NCI-H1694 treated with DMSO at 0.1 percent for 48 hours (cell line): Measurements from ENCODE around the gene ZSCAN18.
"Not testable (repeated sequence)": the region's sequence is repeated elsewhere in the genome, so short reads cannot be mapped to it uniquely, and the experiment has no call there.

Source experiments
- DNase-seq: peaks from one replicate; lab custom pipeline; 2025; lab: John Stamatoyannopoulos, UW

ZSCAN18 gene

GRCh38 chr19:58097781-58098681, at the start of gene ZSCAN18:
ZSCAN18 (minus strand) TSS chr19:58098231; CDS start chr19:58090267, 7,964 bp downstream.
- peak; percentile 20 for DNase-seq

GRCh38 chr19:58147475-58147874, 49.4 kb upstream of the ZSCAN18 start:
- not testable (repeated sequence) for DNase-seq

- DNase-seq = no peak
Measured at GRCh38 chr19:58145849-58146248, 47.8 kb upstream of the ZSCAN18 start.

- DNase-seq = no peak
Measured at GRCh38 chr19:58134244-58134643, 36.2 kb upstream of the ZSCAN18 start.

- no peak for DNase-seq
Measured at GRCh38 chr19:58129284-58129683, 31.3 kb upstream of the ZSCAN18 start.

GRCh38 chr19:58128041-58128685, 30.1 kb upstream of the ZSCAN18 start:
- no peak for DNase-seq

- no peak for DNase-seq
Measured at GRCh38 chr19:58123354-58123753, 25.3 kb upstream of the ZSCAN18 start.

- no peak for DNase-seq
Measured at GRCh38 chr19:58118979-58119733, 21.1 kb upstream of the ZSCAN18 start.

- DNase-seq = no peak
Measured at GRCh38 chr19:58117841-58118575, 20.0 kb upstream of the ZSCAN18 start.

GRCh38 chr19:58108546-58108817, 10.5 kb upstream of the ZSCAN18 start:
- no peak for DNase-seq

GRCh38 chr19:58107778-58108545, 9.9 kb upstream of the ZSCAN18 start:
- DNase-seq = no peak

GRCh38 chr19:58098682-58098998, 609 bp upstream of the ZSCAN18 start:
- DNase-seq = no peak

- no peak for DNase-seq
Measured at GRCh38 chr19:58097349-58097748, 682 bp downstream of the ZSCAN18 start.

- DNase-seq = no peak
Measured at GRCh38 chr19:58096884-58097283, 1.1 kb downstream of the ZSCAN18 start.

GRCh38 chr19:58095328-58095727, 2.7 kb downstream of the ZSCAN18 start:
- DNase-seq = no peak

GRCh38 chr19:58093071-58093470, 5.0 kb downstream of the ZSCAN18 start:
- DNase-seq = no peak

- DNase-seq = no peak
Measured at GRCh38 chr19:58091251-58091995, 6.6 kb downstream of the ZSCAN18 start.

- no peak for DNase-seq
Measured at GRCh38 chr19:58089846-58090245, 8.2 kb downstream of the ZSCAN18 start.

GRCh38 chr19:58088521-58089052, 9.4 kb downstream of the ZSCAN18 start:
- no peak for DNase-seq
